ENCODE results near the gene SMG7.

The SMG7 gene

DNA sequence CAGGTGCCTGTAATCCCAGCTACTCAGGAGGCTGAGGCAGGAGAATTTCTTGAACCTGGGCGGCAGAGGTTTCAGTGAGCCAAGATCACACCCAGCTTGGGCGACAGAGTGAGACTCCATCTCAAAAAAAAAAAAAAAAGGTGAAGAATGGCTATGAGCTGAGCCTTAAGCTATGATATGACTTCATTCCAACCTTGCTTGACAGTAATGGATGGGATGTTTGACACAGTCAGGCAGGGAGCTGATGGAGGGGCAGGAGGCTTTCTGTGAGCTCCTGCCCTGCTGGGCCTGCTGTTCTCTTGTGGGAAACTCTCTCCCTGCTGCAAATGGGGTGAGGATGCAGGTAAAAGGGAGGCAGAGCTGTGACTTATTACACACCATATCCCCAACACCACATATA lies 90.4 kb downstream of the SMG7 start:
- peaks cover 1% of the 10 kb centered on the region for H3K36me3 ChIP-seq
- H3K27me3 ChIP-seq: no peaks in the 10 kb centered on the region
- DNase-seq: no peak
- no peaks in the 10 kb centered on the region for H3K9me3 ChIP-seq
- no peak overlapping the region for H3K4me3 ChIP-seq (ENCODE audit: low read depth, low read length)
- H3K4me1 ChIP-seq: no peaks in the 10 kb centered on the region
- TF ChIP-seq, protein P1, sequence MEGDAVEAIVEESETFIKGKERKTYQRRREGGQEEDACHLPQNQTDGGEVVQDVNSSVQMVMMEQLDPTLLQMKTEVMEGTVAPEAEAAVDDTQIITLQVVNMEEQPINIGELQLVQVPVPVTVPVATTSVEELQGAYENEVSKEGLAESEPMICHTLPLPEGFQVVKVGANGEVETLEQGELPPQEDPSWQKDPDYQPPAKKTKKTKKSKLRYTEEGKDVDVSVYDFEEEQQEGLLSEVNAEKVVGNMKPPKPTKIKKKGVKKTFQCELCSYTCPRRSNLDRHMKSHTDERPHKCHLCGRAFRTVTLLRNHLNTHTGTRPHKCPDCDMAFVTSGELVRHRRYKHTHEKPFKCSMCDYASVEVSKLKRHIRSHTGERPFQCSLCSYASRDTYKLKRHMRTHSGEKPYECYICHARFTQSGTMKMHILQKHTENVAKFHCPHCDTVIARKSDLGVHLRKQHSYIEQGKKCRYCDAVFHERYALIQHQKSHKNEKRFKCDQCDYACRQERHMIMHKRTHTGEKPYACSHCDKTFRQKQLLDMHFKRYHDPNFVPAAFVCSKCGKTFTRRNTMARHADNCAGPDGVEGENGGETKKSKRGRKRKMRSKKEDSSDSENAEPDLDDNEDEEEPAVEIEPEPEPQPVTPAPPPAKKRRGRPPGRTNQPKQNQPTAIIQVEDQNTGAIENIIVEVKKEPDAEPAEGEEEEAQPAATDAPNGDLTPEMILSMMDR (IDR thresholded peaks at IDR 0.05; ENCODE audit: low read depth, low read length): no peak

DNA sequence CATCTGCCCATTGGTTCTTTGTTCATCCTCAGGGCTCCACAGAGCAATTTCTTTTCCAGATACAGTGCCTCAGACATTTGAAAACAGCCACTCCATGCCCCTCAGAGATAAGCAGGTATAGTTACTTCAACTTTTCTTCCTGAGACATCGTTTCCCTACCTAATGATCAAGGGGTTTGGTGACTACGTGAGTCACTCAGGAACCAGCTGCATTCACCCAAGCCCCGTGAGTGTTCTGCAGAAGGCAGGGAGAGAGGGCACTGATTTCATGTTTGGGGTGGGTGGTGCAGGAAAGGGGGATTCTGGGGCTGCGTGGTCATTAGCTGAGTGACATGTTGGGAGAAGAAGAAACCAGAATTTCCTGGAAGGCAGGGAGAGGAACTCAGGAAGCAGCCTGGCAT lies 93.0 kb downstream of the SMG7 start:
- no peak overlapping the region for H3K4me3 ChIP-seq (ENCODE audit: low read depth, low read length)
- H3K27me3 ChIP-seq: no peaks in the 10 kb centered on the region
- TF ChIP-seq, protein P1 (IDR thresholded peaks at IDR 0.05; ENCODE audit: low read depth, low read length): no peak
- DNase-seq: no peak
- H3K9me3 ChIP-seq: no peaks in the 10 kb centered on the region
- H3K36me3 ChIP-seq: no peaks in the 10 kb centered on the region
- H3K4me1 ChIP-seq: no peaks in the 10 kb centered on the region

DNA sequence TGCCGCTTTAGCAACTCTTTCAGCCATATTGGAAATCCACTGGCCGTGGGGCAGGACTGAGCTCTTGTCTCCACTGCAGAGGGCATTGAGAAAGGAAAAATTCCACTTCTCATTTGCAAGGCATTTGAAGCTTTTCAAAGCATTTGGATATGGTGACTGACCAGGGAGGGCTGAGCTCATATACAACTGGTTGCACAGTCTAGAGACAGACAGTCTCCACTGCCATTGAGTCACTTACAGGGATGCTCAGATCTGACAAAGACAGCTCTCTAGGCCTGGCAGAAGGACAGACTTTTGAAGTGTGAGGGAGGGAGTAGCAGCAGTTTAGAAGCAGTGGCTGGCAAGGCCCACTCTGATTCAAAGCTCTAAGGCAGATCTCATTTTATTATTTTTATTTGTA lies 93.7 kb downstream of the SMG7 start:
- no peak for DNase-seq
- no peaks in the 10 kb centered on the region for H3K27me3 ChIP-seq
- H3K36me3 ChIP-seq: no peaks in the 10 kb centered on the region
- H3K4me1 ChIP-seq: no peaks in the 10 kb centered on the region
- no peak overlapping the region for H3K4me3 ChIP-seq (ENCODE audit: low read depth, low read length)
- H3K9me3 ChIP-seq: no peaks in the 10 kb centered on the region
- TF ChIP-seq, protein P1 (IDR thresholded peaks at IDR 0.05; ENCODE audit: low read depth, low read length): no peak

DNA sequence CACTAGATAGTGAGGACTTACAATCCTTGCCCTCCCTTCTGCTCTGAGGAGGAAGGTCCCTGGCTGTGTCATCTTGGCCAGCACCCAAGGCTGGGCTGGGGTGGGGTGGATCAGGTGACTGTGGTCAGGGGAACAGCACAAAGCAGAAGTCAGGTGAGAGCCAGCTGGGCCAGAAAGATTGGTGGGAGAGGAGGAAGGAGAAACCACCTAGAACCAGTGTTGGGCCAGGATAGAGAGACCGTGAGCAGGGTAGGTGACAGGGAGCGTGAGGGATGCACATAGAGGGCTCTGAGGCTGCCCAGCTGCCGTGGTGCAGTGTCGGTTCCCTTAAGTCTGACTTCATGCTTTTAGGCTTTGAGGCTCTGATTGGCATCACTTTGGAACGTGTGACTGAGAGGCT lies 95.3 kb downstream of the SMG7 start:
- Histone ChIP-seq H3K4me3 (ENCODE audit: low read depth, low read length) (no peak overlapping the region), H3K27me3 (no peaks in the 10 kb centered on the region), H3K4me1 (no peaks in the 10 kb centered on the region), H3K9me3 (no peaks in the 10 kb centered on the region), H3K36me3 (no peaks in the 10 kb centered on the region)
- TF ChIP-seq, protein P1 (IDR thresholded peaks at IDR 0.05; ENCODE audit: low read depth, low read length): no peak
- DNase-seq: no peak

DNA sequence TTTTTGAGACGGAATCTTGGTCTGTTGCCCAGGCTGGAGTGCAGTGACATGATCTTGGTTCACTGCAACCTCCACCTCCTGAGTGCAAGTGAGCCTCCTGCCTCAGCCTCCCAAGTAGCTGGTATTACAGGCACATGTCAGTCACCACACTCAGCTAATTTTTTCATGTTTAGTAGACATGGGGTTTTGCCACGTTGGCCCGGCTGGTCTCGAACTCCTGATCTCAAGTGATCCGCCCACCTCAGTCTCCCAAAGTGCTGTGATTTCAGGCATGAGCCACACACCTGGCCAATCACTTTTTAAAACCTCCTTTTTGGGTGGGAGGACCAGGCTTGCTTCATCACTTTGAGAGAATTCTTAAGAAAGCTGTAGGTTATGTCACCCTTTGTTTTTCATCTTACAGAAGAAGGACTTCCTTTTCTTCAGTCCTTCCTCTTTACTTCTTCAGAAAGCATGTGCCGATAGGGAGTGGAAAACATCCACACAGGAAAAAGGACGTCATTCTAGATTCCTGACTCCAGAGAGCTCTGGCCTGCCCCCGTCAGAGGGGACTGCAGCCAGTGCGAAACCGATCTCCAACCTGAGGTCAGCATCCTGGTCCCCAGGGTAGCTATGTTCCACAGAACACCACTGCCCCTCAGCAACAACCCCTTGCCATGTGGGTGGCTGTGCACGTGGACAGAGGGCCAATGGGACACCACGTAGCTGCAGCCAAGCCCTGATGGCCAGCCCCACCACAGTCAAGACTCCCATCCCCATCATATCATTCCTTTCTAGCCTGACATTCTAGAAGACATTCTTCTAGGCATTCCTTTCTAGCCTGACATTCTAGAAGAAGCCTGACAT lies 96.1 kb downstream of the SMG7 start:
- no peaks in the 10 kb centered on the region for H3K9me3 ChIP-seq
- no peaks in the 10 kb centered on the region for H3K4me1 ChIP-seq
- no peaks in the 10 kb centered on the region for H3K27me3 ChIP-seq
- no peak overlapping the region for H3K4me3 ChIP-seq (ENCODE audit: low read depth, low read length)
- H3K36me3 ChIP-seq: no peaks in the 10 kb centered on the region
- TF ChIP-seq, protein P1 (IDR thresholded peaks at IDR 0.05; ENCODE audit: low read depth, low read length): no peak
- DNase-seq: no peak

DNA sequence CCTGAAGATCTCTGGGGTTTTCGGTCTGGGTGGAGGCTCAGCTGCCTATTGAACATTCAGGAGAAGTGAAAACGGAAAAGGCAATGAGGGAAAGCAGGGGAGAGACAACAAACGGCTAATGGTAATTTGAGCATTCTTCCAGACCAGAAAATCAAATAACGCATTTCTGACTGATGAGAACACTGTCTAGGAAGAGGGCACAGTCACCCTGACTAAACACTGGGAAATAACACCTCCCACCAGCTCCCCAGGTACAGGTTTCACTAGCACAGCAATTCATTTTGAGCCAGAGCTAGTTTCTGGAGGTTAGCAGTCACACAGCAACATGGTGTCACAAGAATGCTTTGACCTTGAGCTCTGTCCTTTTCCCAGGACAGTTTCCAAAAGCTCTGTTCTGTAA lies 96.8 kb downstream of the SMG7 start:
- Histone ChIP-seq H3K4me3 (ENCODE audit: low read depth, low read length) (no peak overlapping the region), H3K36me3 (no peaks in the 10 kb centered on the region), H3K4me1 (no peaks in the 10 kb centered on the region), H3K9me3 (no peaks in the 10 kb centered on the region), H3K27me3 (no peaks in the 10 kb centered on the region)
- DNase-seq: no peak
- TF ChIP-seq, protein P1 (IDR thresholded peaks at IDR 0.05; ENCODE audit: low read depth, low read length): no peak
